Peyer's patch (tissue), 4 donors: ENCODE results near the gene LPIN2. TPM values are rescaled to one million over a fixed set of nuclear protein-coding genes. Genes with fewer than 3 reads are reported as not detected.
A peak's percentile ranks its signal among the peaks of the same experiment; 100 is the strongest.
"Not testable (repeated sequence)": the region's sequence is repeated elsewhere in the genome, so short reads cannot be mapped to it uniquely, and the experiment has no call there.

Source experiments
- DNase-seq, 3 donors: peaks; one replicate each; pipeline ENCODE4 v3.0.0-alpha.2; 2017 to 2019
- H3K27ac ChIP-seq, 4 donors: fragments of 200-600 bp; sonication (generic); one replicate each; pipeline ENCODE4 v1.5.1; 2016 to 2019
- H3K27me3 ChIP-seq, 2 donors: fragments of 200-600 bp; sonication (generic); one replicate each; pipeline ENCODE4 v1.5.1; 2019
- H3K36me3 ChIP-seq, 3 donors: fragments of 200-600 bp; sonication (generic); one replicate each; pipeline ENCODE4 v1.5.1; 2016 to 2019
- H3K4me1 ChIP-seq, 4 donors: fragments of 200-600 bp; sonication (generic); one replicate each; pipeline ENCODE4 v1.5.1; 2016 to 2019
- H3K4me3 ChIP-seq, 4 donors: fragments of 200-600 bp; sonication (generic); 1 replicate in 3 of 4; 2 replicates in 1 of 4; pipeline ENCODE4 v1.5.1; 2016 to 2019; ENCODE audit warnings: mild to moderate bottlenecking in 1 of 4
- H3K9me3 ChIP-seq, 4 donors: fragments of 200-600 bp; sonication (generic); one replicate each; pipeline ENCODE4 v1.5.1; 2016 to 2019; ENCODE audit warnings: mild to moderate bottlenecking in 1 of 4
- POLR2A ChIP-seq, 2 donors: fragments of 450-650 bp; IDR thresholded peaks; one replicate each; pipeline ENCODE4 v1.5.1; 2017; ENCODE audit warnings: antibody characterized with exemption in 2 of 2, mild to moderate bottlenecking in 2 of 2, moderate library complexity in 2 of 2
- total RNA-seq, 4 donors: library from RNA; depleted of rRNA; stranded (reverse); fragments of >200 nt; gene quantifications; one replicate each; pipeline ENCODE4 v1.1.0, GENCODE V29; 2016
- TF ChIP-seq, protein P1 (sequence below), 6 experiments: fragments of 450-650 bp in 4 of 6; fragments of 200-600 bp in 2 of 6; sonication (generic) in 1 of 6; IDR thresholded peaks; one replicate each; pipeline ENCODE4 v1.5.1; 2017 to 2019; ENCODE audit warnings: antibody characterized with exemption in 6 of 6, mild to moderate bottlenecking in 3 of 6, moderate library complexity in 1 of 6

Gene LPIN2
- total RNA-seq, 4 donors from 2014 or later, result 29.7 to 178 (median 133) TPM

DNA sequence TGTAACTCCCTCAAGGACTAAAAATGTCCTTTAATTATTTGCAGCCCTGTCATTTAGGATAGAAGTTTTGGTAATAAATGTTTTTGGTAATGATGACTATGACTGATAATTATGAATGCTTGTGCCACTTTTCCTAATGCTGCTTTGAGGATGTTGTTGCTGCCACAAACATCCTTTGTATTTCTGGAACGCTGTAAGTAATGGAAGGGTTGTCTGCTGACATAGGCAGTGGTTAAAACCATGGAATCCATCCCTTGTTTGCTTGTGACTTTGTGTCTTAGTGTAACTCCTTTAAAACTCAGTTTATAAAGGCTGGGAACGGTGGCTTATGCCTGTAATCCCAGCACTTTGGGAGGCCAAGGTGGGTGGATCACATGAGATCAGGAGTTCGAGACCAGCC is 19.8 kb upstream of the LPIN2 start:
- Histone ChIP-seq H3K27me3 (no peaks in the 10 kb centered on the region), H3K9me3 (no peaks in the 10 kb centered on the region), H3K36me3 (no peaks in the 10 kb centered on the region), H3K27ac (no peak overlapping the region), H3K4me3 (no peak overlapping the region), H3K4me1 (peaks cover 0 to 15% (median 0%) of the 10 kb centered on the region in 4 donors)
- TF ChIP-seq POLR2A (IDR thresholded peaks at IDR 0.05), result no peak
- DNase-seq, result no peak

DNA sequence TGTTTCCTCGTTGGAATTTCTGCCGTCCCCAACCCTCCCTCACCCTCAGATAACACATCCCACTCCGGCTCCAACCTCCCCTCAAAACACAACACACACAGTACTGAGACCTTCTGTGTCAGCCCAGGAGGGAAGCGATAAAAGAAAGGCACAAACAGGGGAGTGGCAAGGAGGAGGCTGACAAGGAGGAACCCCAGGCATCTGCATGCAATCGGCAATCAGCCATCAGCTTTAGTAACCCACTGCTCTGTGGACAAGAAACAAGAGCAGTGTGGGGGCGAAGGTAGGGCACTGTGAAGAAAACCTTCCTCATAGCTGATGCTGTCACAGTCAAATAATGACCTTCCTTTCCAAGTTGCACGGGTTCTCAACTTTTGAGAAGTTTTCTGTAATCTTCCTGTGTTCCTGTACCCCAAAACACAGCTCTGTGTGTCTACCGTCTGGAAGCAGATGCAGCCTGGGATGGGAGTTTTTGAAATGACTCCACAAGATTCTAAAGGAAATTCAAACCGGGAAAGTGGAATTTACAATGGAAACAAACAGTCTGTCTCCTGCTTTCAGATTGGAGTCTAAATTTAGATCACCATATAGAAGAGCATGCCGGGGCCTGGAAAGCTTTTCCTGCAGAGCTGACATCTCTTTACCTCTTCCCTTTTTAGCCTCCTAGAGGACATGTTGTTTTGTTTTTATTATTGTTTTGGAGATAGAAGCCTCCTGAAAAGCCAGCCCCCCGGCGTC is 16.4 kb upstream of the LPIN2 start:
- H3K9me3 ChIP-seq, result no peaks in the 10 kb centered on the region
- no peaks in the 10 kb centered on the region for H3K27me3 ChIP-seq
- H3K36me3 ChIP-seq, result no peaks in the 10 kb centered on the region
- no peak for DNase-seq
- peaks cover 0 to 24% (median 0%) of the 10 kb centered on the region in 4 donors for H3K4me1 ChIP-seq
- TF ChIP-seq, protein P1, sequence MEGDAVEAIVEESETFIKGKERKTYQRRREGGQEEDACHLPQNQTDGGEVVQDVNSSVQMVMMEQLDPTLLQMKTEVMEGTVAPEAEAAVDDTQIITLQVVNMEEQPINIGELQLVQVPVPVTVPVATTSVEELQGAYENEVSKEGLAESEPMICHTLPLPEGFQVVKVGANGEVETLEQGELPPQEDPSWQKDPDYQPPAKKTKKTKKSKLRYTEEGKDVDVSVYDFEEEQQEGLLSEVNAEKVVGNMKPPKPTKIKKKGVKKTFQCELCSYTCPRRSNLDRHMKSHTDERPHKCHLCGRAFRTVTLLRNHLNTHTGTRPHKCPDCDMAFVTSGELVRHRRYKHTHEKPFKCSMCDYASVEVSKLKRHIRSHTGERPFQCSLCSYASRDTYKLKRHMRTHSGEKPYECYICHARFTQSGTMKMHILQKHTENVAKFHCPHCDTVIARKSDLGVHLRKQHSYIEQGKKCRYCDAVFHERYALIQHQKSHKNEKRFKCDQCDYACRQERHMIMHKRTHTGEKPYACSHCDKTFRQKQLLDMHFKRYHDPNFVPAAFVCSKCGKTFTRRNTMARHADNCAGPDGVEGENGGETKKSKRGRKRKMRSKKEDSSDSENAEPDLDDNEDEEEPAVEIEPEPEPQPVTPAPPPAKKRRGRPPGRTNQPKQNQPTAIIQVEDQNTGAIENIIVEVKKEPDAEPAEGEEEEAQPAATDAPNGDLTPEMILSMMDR (IDR thresholded peaks at IDR 0.05), result no peak
- no peak for TF ChIP-seq POLR2A (IDR thresholded peaks at IDR 0.05)
- H3K4me3 ChIP-seq, result no peak overlapping the region
- H3K27ac ChIP-seq, result peak overlapping the region in 2 of 4 donors; percentile 13 to 26

DNA sequence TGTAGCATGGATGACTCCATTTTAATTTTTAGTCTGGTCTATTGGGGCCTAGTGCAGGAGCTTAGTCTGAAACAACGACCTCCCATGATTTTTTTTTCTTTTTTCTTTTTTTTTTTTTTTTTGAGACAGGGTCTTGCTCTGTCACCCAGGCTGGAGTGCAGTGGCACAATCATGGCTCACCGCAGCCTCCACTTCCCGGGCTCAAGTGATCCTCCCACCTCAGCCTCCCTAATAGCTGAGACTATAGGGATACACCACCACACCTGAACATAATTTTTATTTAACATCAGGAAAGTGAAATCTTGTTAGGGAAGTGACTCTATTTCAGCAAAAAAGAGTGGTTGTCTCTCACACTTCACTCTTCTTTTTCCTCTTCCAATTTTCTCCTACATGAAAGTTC is 15.2 kb upstream of the LPIN2 start:
- not testable (repeated sequence) for H3K9me3 ChIP-seq, H3K27me3 ChIP-seq, DNase-seq, H3K4me3 ChIP-seq, H3K36me3 ChIP-seq
- peaks cover 0 to 24% (median 0%) of the 10 kb centered on the region in 4 donors for H3K4me1 ChIP-seq
- H3K27ac ChIP-seq, result peak overlapping the region in 1 of 4 donors; percentile 77

DNA sequence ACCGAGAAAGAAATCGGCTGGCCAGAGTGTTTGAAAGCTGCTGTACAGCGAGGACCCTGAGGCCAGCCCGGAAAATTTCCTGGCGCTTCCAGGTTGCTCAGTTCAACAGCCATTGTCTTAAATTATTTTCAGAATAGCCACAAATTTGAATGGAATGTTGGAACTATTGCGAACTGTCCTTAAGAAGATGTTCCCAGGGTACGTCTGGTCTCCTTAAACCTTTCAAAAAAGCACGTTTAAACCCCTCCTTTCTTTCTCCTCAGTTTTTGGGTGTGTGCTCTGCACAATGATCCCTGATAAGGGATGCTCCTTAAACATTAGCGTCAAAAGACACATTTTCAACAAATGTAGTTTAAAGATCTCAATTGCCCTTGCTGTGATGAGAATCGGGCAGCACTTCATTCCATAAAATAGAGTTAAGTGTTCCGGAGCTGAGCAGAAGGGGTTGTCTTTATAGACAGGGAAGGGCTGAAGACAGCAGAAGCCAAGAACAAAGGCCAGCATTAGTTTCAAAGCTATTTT is 14.5 kb upstream of the LPIN2 start:
- H3K36me3 ChIP-seq, result no peaks in the 10 kb centered on the region
- TF ChIP-seq, protein P1 (IDR thresholded peaks at IDR 0.05), result no peak
- no peak for TF ChIP-seq POLR2A (IDR thresholded peaks at IDR 0.05)
- no peak overlapping the region for H3K4me3 ChIP-seq
- no peaks in the 10 kb centered on the region for H3K27me3 ChIP-seq
- H3K9me3 ChIP-seq, result no peaks in the 10 kb centered on the region
- H3K27ac ChIP-seq, result peak overlapping the region in 3 of 4 donors; percentile 20 to 85 (median 77)
- no peak for DNase-seq
- H3K4me1 ChIP-seq, result peaks cover 0 to 24% (median 0%) of the 10 kb centered on the region in 4 donors

DNA sequence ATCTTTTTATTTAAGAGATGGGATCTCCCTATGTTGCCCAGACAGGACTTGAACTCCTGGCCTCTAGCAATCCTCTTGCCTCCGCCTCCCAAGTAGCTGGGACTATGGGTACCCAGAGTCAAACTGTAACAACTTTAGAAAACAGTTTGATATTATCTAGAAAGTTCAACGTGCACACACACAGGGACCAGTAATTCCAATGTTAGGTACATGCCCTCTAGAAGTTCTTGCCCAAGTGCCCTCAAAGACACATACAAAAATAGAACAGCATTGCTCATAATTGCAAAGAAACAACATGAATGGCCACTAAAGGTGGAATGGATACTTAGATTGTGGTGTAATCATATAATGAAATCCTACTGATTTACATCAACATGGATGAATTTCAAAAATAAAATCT is 12.6 kb upstream of the LPIN2 start:
- Histone ChIP-seq H3K4me1 (peaks cover 0 to 24% (median 0%) of the 10 kb centered on the region in 4 donors), H3K27ac (peak overlapping the region in 1 of 4 donors; percentile 77)

DNA sequence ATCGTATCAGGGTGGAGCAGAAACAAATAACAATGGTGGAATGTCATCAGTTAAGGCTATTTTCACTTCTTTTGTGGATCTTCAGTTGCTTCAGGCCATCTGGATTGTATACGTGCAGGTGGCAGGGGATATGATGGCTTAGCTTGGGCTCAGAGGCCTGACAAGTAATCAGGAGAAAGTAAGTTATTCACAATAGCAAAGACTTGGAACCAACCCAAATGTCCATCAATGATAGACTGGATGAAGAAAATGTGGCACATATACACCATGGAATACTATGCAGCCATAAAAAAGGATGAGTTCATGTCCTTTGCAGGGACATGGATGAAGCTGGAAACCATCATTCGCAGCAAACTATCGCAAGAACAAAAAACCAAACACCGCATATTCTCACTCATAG is 10.7 kb upstream of the LPIN2 start:
- not testable (repeated sequence) for H3K9me3 ChIP-seq, DNase-seq

More for the DNA sequence above, 12.6 kb upstream of the LPIN2 start:
- H3K36me3 ChIP-seq, result no peaks in the 10 kb centered on the region
- DNase-seq, result no peak
- no peak overlapping the region for H3K4me3 ChIP-seq
- H3K9me3 ChIP-seq, result no peaks in the 10 kb centered on the region
- no peaks in the 10 kb centered on the region for H3K27me3 ChIP-seq
- TF ChIP-seq POLR2A (IDR thresholded peaks at IDR 0.05), result no peak
- TF ChIP-seq, protein P1 (IDR thresholded peaks at IDR 0.05), result no peak

DNA sequence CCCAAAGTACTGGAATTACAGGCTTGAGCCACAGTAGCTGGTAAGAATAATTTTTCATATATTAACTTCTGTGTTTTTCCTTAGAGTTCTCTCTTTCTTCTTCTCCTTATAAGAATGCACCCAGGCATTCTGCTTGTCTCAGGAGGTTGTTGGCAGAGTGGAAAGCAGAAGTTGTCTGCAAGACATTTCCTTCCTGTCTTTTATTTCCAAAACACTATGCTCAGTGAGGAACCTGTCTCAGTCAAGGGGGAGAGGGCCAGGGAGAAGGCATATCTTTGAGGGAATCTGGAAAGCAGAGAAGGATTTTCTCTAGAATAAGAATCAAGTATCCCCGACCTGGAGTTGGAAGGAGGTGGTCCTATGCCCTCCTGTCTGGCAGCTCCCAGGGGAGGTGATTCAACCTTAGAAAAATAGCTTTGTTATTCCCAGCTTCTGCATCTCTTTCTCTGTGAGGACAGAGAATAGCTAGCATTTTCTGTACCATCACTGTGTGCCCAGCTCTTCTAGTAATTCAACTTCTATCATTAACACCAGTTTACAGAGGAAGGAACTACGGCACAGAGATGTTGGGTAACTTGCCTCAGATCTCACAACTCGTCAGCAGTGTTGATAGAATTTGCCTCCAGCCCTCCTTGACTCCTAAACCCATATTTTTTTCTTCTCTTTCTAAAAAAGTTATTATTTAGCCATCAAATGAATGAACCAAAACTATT is 3.8 kb upstream of the LPIN2 start:
- peak in 1 of 3 donors; percentile 45 for DNase-seq
- H3K4me3 ChIP-seq, result no peak overlapping the region
- H3K36me3 ChIP-seq, result no peaks in the 10 kb centered on the region
- H3K27ac ChIP-seq, result peak overlapping the region in 3 of 4 donors; percentile 4 to 74 (median 42)
- TF ChIP-seq, protein P1 (IDR thresholded peaks at IDR 0.05), result no peak
- TF ChIP-seq POLR2A (IDR thresholded peaks at IDR 0.05), result no peak
- peaks cover 0 to 21% (median 8%) of the 10 kb centered on the region in 4 donors for H3K4me1 ChIP-seq
- no peaks in the 10 kb centered on the region for H3K27me3 ChIP-seq
- H3K9me3 ChIP-seq, result no peaks in the 10 kb centered on the region

More for the DNA sequence above, 10.7 kb upstream of the LPIN2 start:
- H3K36me3 ChIP-seq, H3K27me3 ChIP-seq, H3K4me3 ChIP-seq, H3K27ac ChIP-seq: not testable (repeated sequence)
- peaks cover 0 to 11% (median 0%) of the 10 kb centered on the region in 4 donors for H3K4me1 ChIP-seq
